Measurements from ENCODE around the gene DYNC1I1.
"Not testable (repeated sequence)": the region's sequence is repeated elsewhere in the genome, so short reads cannot be mapped to it uniquely, and the experiment has no call there.

Gene DYNC1I1

DNA sequence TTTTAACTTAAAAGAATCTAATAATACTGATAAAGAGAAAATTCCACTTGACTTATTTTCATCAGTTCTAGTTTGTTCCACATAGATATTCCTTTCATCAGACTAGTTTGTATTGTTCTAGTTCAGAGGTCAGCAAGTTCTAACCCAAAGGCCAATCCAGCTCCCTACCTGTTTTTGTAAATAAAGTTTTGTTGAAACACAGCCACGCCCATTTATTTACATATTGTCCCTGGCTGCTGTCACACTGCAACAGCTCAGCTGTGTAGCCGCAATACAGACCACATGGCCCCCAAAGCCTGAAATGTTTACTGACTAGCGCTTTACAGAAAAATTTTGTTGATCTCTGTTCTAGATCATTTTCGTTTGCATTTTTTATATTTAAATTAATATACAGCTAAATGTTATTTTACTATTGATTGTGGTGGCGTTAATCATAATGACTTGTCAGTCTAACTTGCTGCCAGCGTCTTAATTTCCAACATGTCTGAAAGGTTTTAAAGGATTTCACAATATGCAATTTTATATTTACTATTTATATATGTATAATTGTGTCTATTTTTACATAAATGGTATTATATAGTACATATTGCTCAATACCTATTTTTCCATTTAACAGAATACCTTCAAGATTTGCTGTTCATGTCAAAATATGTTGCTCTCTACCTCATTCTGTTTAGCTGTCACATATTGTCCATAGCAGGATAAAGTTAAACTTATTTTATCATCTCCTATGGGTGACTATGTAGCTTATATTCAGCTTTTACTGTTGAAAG lies 159.3 kb downstream of the DYNC1I1 start:
- Histone ChIP-seq H3K36me3 (ENCODE audit: control insufficient read depth, insufficient read depth, low read length) (no peaks in the 10 kb centered on the region), H3K27me3 (replicated peaks; ENCODE audit: control insufficient read depth, insufficient read depth, low read length) (no peaks in the 10 kb centered on the region), H3K4me3 (replicated peaks; ENCODE audit: low read depth, low read length) (no peak overlapping the region)
- no peak for DNase-seq (ENCODE audit: extremely low read depth, insufficient read length)
- TF ChIP-seq, protein P1, sequence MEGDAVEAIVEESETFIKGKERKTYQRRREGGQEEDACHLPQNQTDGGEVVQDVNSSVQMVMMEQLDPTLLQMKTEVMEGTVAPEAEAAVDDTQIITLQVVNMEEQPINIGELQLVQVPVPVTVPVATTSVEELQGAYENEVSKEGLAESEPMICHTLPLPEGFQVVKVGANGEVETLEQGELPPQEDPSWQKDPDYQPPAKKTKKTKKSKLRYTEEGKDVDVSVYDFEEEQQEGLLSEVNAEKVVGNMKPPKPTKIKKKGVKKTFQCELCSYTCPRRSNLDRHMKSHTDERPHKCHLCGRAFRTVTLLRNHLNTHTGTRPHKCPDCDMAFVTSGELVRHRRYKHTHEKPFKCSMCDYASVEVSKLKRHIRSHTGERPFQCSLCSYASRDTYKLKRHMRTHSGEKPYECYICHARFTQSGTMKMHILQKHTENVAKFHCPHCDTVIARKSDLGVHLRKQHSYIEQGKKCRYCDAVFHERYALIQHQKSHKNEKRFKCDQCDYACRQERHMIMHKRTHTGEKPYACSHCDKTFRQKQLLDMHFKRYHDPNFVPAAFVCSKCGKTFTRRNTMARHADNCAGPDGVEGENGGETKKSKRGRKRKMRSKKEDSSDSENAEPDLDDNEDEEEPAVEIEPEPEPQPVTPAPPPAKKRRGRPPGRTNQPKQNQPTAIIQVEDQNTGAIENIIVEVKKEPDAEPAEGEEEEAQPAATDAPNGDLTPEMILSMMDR (IDR thresholded peaks at IDR 0.05; ENCODE audit: insufficient read depth, low read length, poor library complexity, severe bottlenecking), result no peak

DNA sequence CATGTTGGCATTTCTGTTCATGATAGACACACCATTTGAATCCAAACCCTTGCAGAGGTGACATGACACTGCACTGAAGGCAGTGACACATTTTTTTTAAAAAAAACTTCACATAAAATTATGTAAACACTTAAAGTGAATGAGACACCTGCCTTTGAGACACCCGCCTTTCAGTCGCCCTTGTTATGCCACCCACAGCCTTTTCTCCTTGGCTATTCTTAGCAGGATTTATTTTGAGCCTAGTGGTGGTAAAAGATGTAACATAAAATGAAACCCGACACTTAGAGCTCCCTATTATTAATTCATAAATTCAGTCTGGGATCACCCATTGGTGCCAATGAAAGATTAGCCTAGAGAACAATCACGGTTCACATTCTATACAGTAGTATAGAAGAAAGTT lies 161.3 kb downstream of the DYNC1I1 start:
- DNase-seq (ENCODE audit: extremely low read depth, insufficient read length), result no peak
- no peaks in the 10 kb centered on the region for H3K27me3 ChIP-seq (replicated peaks; ENCODE audit: control insufficient read depth, insufficient read depth, low read length)
- TF ChIP-seq, protein P1 (IDR thresholded peaks at IDR 0.05; ENCODE audit: insufficient read depth, low read length, poor library complexity, severe bottlenecking), result no peak
- H3K4me3 ChIP-seq (replicated peaks; ENCODE audit: low read depth, low read length), result no peak overlapping the region
- no peaks in the 10 kb centered on the region for H3K36me3 ChIP-seq (ENCODE audit: control insufficient read depth, insufficient read depth, low read length)

DNA sequence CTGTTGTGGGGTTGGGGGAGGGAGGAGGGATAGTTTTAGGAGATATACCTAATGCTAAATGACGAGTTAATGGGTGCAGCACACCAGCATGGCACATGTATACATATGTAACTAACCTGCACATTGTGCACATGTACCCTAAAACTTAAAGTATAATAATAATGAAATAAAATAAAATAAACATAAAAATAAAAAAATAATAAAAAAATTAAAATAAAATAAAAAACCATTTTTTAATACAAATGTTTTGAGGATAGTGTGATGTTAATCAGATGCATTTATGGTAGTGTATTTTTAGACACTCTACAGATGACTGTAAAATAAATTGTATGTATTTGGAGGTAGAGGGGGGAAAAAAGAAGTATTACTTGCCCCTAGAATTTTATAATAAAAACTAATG lies 172.5 kb downstream of the DYNC1I1 start:
- H3K27me3 ChIP-seq (replicated peaks; ENCODE audit: control insufficient read depth, insufficient read depth, low read length); DNase-seq (ENCODE audit: extremely low read depth, insufficient read length); H3K36me3 ChIP-seq (ENCODE audit: control insufficient read depth, insufficient read depth, low read length); H3K4me3 ChIP-seq (replicated peaks; ENCODE audit: low read depth, low read length): not testable (repeated sequence)

DNA sequence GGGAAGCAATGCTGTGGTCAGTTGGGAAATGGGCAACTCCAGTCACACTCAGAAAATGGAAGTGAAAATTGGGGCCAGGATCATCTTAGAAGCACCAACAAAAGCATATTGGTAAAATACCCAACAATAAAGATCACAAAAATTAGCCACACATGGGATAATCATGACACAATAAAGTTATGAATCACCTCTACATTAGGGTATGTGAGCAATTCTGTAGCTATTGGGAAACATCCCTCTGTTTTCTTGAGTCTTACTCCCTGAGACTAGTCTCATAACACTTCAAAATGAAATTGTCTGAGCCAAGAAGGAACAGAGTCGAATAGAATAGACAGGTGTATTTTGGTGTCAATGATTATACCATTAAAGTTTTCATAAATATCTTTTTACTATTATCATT lies 178.3 kb downstream of the DYNC1I1 start:
- Histone ChIP-seq H3K36me3 (ENCODE audit: control insufficient read depth, insufficient read depth, low read length) (no peaks in the 10 kb centered on the region), H3K27me3 (replicated peaks; ENCODE audit: control insufficient read depth, insufficient read depth, low read length) (no peaks in the 10 kb centered on the region), H3K4me3 (replicated peaks; ENCODE audit: low read depth, low read length) (no peak overlapping the region)
- TF ChIP-seq, protein P1 (IDR thresholded peaks at IDR 0.05; ENCODE audit: insufficient read depth, low read length, poor library complexity, severe bottlenecking), result no peak
- DNase-seq (ENCODE audit: extremely low read depth, insufficient read length), result no peak

DNA sequence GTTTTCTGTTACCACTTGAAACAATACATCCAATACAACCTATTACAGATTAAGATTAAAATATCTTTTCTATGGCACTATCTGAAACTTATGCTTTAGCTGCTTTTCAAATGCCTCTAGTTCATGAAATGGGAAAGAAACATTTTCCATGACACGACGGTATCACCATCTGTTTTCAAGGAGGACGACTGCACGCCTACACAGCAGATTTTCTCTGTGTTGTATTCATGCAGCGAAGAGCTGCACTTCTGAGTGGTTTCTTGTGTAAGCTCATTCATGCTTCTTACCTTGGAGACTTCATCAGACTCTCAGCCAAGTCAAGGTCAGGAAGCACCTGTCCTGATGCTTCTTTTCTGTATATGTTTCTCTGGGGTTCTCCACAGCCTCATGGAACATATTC lies 179.2 kb downstream of the DYNC1I1 start:
- Histone ChIP-seq H3K36me3 (ENCODE audit: control insufficient read depth, insufficient read depth, low read length) (no peaks in the 10 kb centered on the region), H3K27me3 (replicated peaks; ENCODE audit: control insufficient read depth, insufficient read depth, low read length) (no peaks in the 10 kb centered on the region), H3K4me3 (replicated peaks; ENCODE audit: low read depth, low read length) (no peak overlapping the region)
- TF ChIP-seq, protein P1 (IDR thresholded peaks at IDR 0.05; ENCODE audit: insufficient read depth, low read length, poor library complexity, severe bottlenecking), result no peak
- DNase-seq (ENCODE audit: extremely low read depth, insufficient read length), result no peak

DNA sequence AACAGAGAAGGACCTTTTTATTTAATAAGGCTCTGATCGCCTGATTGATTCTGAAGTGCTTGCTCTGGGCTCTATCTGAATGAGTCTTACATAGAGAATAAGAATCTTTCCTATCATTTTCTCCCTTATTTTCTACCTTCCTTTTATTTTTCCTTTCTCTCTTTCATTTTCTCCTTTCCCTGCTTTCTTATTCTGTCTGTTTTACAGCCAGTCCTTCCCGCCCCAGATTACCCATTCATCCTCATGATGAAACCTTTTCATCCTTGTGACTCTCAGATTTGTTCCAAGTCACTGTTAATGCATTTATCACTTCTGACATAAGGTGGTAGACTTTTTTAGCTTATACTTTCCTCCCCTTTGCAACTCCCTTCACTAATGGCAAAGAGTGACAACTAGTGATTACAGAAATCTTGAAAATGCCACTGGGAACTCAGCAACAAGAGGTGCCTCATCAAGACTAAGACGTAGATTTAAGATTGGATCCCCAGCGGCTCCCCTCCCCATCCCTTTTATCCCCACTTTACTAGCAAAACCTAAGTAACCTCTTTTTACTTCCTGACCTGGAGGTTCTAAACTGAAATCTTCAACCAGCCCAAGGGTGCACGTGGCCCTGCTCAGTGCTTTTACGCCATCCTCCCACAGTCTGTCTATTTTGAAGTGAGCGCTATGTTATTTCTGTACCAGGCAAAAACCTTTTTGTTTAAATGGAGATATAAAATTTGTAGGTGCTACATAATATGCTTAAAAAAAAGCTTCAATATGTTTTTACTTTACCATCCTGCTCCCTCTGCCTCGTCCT lies 179.8 kb downstream of the DYNC1I1 start:
- Histone ChIP-seq H3K27me3 (replicated peaks; ENCODE audit: control insufficient read depth, insufficient read depth, low read length) (no peaks in the 10 kb centered on the region), H3K4me3 (replicated peaks; ENCODE audit: low read depth, low read length) (no peak overlapping the region), H3K36me3 (ENCODE audit: control insufficient read depth, insufficient read depth, low read length) (no peaks in the 10 kb centered on the region)
- DNase-seq (ENCODE audit: extremely low read depth, insufficient read length), result no peak
- TF ChIP-seq, protein P1 (IDR thresholded peaks at IDR 0.05; ENCODE audit: insufficient read depth, low read length, poor library complexity, severe bottlenecking), result no peak

Data from GM06990 (cell line).